Posterior vena cava (tissue), 2 donors: ENCODE measurements around the gene REPS2. TPM values are rescaled to one million over a fixed set of nuclear protein-coding genes. Genes with fewer than 3 reads are reported as not detected.

Experiments used
- DNase-seq: peaks from one replicate; pipeline ENCODE4 v3.0.0-alpha.2; 2020; ENCODE audit warnings: low spot score
- intact Hi-C, 2 donors: fragments of 100-400 bp; cut with DNase I; formaldehyde crosslinking; loops; one replicate each; pipeline versions ENCODE4 v1.14.1 to v1.14.2; 2022 to 2023
- total RNA-seq, 2 donors: library from RNA; stranded (reverse); fragmentation: NEBNext Ultra II Directional; extraction: Animal tissue kit (Norgen Biotek cat#: 25700); gene quantifications; one replicate each; pipeline ENCODE4 v1.2.1, GENCODE V29; 2021
- donor health status: DM: yes; HTN: yes; CAD: no.
- donor health status: DM: yes; HTN: yes; CAD: no.

Gene REPS2
- total RNA-seq, 2 donors from 2014 or later = 3.9 to 5.3 TPM

- no peak for DNase-seq
- intact Hi-C loops = no loop called here
Observed at GRCh38 chrX:17065100-17065499, 118.6 kb downstream of the REPS2 start.

DNA sequence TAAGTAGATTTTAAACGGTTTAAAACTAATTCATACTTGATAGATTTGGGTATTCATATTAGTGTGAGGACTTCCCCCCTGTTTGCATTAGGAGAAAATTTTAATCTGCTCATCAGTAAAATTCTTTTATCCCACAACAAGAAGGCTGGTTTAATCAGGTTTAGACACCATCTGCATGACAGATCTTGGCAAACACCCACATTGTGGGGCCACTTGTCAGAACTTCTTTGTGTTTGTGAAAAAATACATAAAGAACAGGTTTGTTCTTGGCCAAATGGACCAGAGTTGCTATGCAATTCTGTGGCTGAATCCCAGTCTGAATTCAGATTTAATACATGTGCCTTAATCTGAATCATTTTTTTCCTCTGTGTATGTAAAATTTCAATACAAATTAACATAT is 121.1 kb downstream of the REPS2 start:
- intact Hi-C loops = no loop called here

DNA sequence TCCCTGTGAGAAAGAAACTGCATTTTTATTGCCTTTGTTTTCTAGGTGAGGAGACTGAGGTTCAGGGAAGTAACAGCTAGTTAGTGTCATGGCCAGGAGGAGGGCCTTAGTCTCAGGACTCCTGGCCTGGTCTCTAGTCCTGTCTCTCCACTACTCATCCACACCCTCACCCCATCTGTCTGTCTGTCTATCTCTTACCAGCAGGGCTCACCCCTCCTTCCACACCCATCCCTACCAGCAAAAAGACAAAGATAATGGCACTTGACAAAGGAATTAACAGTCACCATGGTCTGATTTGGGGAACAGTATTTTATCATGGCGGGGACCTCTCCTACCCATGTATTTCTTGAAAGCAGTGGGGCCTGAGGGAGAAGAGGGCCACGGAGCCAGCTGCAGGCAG is 125.8 kb downstream of the REPS2 start:
- intact Hi-C loops = no loop called here
- no peak for DNase-seq

More for the DNA sequence above, 121.1 kb downstream of the REPS2 start:
- no peak for DNase-seq

- DNase-seq = no peak
- intact Hi-C loops = no loop called here
Observed at GRCh38 chrX:17072721-17073230, 126.3 kb downstream of the REPS2 start.

DNA sequence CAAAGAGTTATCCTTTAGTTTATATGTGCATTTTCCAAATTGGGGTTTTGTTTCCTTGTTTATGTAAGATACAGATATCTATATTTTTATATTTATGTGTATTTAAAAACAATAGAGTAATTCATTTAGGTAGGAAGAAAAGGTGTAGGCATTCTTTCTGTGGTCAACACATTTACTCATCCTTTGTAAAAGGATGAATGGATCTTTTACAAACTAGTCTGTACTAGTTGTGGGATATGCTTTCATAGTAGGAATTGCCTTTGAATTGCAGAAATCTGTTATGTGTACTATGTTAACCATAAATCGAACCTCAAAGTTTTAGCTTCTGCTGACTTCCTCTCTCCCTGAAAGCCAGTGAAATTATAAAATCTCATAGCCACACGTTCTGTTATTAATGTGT is 128.5 kb downstream of the REPS2 start:
- intact Hi-C loops = no loop called here
- DNase-seq = no peak

DNA sequence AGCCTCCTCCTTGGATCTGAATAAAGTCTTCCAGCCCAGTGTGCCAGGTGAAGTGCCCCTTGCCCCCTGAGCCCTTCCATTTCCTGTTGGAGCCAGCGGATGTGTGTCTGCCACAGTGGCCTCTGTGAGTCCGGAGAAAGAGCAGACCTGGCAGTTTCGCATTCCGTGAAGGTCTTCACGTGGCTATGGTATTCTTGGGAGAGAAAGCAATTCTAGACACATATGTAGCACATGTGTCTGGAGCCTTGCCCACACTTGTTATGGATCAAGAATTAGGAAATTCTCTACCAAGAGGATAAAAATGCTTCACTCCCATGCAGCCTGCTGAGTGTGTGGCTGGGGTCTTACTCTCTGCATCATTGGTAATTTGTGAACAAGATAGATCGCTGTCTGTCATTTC is 130.9 kb downstream of the REPS2 start:
- intact Hi-C loops = no loop called here
- DNase-seq = no peak

DNA sequence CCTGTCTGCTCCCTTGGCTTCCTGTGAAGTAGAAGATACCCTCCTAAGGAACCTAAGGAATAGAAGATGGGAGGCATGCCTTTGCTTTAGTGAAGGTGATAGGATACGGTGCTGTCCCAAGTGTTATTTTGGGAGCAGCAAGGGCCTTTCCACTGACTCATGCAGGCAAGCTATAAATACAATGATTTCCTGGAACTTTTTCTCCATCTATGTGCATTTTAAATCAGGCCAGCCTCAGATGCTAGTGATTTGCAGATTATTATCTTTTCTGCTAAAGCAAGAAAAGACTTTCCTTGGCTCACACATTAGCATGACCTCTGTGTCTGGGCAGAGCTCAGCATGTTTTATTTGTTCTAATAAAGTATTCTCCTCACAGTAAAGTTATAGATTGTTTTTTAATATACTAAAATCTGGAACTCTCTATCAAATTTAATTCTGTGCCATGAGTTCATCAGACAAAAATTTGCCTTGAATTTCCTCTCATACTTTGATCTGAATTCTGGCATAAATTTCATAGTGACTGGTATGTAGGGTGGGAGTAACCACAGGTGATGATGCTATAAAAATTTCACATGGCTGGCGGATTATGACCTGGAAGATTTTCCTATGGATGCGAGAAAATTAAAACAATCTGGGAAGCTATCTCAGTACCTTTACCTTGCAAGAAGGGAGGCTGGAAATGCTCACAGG is 131.7 kb downstream of the REPS2 start:
- DNase-seq = no peak
- intact Hi-C loops = no loop called here

DNA sequence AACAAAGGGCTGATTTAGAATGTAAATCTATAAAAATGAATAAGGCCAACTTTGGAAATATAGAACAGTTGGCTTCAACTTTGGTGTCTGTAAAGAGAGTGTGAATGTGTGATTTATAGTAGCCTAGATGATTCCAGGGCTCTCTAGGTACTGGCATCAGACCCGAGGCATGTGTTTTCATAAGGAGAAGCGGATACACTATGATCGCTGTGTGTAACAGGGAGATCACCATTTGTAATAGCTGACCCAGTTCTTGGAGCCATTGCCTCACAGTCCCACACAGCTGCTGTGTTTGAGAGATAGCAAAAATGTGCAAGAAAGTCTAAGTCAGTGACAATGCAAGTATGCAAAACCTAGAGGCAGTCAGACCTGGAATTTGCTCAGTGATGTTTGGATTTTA is 135.1 kb downstream of the REPS2 start:
- DNase-seq = no peak
- intact Hi-C loops = no loop called here

DNA sequence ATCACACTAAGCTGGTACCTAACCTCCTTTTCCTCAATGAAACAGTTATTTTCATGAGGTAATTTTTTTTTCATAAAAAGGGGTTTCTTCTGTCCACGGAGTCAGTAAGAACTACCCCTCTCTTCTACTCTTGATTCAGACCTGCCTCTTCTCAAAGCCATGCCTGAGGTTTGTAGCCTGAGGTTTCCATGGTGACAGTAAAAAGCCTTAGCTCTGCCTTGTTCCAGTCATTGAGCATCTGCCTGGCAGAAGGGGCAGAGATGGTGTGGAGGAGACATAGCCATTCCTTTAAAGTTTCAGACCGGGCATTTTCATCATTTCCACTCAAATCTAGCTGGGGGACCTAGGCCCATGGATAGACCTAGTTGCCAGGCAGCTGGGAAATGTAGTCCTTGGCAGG is 135.5 kb downstream of the REPS2 start:
- intact Hi-C loops = no loop called here
- no peak for DNase-seq

DNA sequence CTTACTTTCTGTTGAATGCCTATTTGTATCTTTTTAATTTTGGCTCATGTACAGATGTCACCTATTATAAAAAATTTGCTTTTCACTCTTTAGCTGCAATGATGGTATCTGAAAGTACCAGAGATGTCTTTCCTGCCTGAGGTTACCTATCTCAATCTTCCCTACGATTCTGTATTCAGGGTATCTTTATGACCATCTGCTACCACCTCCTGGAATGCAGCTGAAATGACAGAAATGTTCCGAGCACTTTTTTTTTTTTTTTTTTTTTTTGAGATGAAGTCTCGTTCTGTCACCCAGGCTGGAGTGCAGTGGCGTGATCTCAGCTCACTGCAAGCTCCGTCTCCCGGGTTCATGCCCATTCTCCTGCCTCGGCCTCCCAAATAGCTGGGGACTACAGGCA is 136.4 kb downstream of the REPS2 start:
- DNase-seq = no peak
- intact Hi-C loops = no loop called here

DNA sequence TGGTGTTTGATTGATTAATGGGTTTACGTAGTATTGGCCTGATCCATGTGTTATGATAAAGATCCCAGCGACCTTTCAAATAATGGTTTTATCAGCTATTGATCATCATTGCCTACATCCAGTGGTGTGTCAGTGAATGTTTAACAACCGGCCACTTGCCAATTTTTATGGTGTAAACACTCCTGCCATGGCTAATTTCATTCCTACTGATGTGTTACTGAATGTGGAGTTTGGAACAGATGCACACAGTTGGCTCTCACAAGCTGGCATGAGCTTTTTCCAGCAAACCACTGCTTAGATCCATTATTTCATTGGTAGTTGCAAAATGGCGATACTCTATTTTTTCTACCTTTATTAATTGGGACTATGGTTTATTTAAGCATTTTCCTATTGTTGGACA is 139.9 kb downstream of the REPS2 start:
- no peak for DNase-seq
- intact Hi-C loops = no loop called here

DNA sequence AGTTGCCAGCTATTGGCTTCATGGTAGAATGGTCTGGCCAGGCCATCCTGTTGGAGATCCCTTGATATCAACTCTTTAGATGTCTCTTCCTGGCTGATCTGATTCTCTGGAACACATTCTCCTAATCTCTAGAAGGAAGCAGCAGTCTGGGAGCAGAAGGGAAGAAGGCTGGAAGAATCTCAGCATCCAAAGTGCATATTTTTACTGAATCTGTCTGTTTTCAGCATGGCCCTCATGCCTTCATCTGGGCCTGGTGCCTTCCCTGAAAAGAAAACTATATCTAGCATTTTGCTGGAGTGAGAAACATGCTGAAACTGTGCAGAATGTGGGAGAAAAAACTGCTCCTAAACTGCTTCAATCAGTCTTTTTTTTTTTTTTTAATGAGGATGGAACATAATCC is 148.7 kb downstream of the REPS2 start:
- intact Hi-C loops = no loop called here
- no peak for DNase-seq

DNA sequence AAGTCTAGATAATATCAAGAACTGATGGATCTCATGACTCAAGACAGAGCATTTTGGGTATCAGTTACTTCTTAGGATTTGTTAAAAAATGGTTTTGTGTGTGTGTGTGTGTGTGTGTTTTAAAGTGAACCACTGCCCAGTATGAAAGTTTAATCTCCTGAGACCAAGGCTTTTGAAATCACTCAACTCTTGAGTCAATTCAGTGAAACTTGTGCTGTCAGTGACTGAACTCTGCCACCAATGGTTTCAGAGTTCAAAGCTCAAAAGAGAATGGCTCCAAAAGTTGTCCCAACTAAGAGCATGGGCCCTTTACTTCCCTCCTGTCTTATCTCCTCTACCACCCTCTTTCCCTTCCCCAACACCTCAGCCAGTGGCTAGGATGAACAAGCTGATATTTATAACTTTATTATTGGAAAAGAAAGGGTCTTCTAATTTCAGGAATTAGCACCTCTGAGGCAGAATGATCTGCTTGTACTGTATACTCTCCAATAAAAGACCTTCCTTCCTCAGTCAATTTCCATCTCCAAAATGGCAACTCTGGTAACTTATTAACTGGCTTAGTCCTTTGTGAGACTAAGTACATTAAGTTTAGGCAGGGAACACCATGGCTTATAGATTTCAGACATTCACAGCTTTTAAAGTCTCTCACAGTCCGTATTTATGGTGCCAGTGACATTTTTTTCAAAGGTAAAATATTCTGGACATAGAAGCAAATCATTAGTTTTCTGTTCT is 152.2 kb downstream of the REPS2 start:
- DNase-seq = no peak
- intact Hi-C loops = no loop called here

DNA sequence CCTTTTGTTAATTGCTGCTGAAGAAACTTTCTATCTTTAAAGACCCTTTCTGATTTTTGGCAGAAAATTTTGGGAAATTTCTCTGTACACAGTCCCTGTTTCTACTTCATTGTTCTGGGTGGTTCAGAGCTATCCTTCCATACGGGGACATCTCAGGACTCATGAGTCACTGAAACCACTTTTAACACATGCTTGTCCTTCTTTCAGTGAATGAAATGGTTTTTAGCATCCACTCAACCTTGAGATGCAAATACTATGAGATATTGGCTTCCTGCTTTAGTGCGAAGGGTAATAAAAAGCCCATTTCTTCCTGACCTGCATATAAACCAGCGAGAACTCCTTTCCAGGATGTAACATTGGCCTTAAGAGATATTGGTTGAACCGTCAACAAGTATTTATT is 158.0 kb downstream of the REPS2 start:
- no peak for DNase-seq
- intact Hi-C loops = loop anchor here in 1 of 2 donors (5.0 kb wide), 1 partner anchor 323 kb away; no protein-coding TSS in a partner anchor

- intact Hi-C loops = no loop called here
- DNase-seq = no peak
Observed at GRCh38 chrX:17120816-17121215, 174.4 kb downstream of the REPS2 start.

DNA sequence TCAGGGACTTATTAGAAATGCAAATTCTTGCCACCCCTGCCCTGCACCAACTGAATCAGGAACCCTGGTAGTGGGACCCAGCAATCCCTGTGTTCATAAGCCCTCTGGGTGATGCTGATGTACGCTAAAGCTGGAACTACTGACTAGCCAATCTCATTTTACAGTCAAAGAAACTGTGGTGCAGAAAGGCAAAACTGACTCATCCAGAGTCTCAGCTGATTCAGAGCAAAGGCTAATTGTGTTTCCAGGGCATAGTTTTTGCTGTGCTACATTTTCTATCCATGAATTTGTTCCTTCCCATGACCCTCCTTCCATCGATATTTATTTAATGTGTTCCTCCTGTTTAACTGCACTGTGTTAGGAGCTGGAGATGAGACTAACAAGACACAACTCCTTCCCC is 207.5 kb downstream of the REPS2 start:
- intact Hi-C loops = no loop called here
- DNase-seq = no peak

GRCh38 chrX:17160975-17161374 is 214.5 kb downstream of the REPS2 start:
- DNase-seq = no peak
- intact Hi-C loops = no loop called here

- intact Hi-C loops = no loop called here
- DNase-seq = no peak
Observed at GRCh38 chrX:17161991-17162390, 215.5 kb downstream of the REPS2 start.

DNA sequence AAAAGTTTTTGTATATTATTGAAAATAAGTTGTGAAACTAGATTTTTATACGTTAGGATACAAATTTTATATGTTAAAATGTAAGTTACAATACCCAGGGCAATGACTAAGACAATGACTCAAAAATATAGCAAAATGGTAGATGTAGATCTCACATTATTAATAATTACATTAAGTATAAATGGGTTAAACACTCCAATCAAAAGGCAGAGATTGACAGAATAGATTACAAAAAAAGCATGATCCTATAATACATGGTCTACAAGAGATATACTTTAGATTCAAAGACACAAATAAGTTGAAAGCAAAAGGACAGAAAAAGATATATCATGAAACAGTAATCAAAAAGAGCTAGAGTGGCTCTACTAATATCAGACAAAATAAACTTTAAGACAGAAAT is 217.6 kb downstream of the REPS2 start:
- intact Hi-C loops = no loop called here
- DNase-seq = no peak

DNA sequence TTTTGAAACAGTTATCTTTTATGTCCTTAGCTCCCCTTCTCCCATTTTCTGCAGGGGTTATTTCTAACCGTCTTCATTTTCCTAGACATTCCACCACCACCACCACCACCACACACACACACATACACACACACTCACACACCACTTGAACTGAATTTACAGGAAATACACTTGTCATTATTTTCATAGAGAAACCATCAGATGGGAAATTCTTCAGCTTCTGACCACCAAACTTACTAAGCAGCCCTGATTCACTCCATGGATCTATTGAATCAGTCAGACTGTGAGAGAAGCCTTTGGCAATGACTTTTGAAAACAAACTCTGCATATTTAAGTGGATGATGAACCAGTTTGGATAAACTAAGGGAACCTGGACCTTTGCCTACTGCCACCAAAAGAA is 218.5 kb downstream of the REPS2 start:
- DNase-seq = no peak
- intact Hi-C loops = no loop called here

DNA sequence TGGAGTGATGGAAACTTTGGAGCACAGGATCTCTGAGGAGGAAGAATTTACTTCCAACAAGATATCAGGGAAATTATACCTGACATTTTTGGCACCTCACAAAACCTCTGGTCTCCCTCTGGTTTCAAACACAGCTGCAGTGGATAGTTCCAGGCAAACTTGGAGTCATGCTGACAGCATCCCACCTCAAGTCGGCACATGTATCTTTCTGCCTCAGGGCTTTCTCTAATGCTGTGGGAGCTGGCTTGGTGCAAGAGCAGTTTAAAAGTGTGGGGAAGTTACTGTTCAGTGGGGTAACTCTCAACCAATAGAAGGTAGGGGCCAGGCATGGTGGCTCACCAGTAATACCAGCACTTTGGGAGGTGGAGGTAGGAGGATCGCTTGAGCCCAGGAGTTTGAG is 221.5 kb downstream of the REPS2 start:
- no peak for DNase-seq
- intact Hi-C loops = no loop called here
